ENCODE data around the gene CD226.
"Not testable (repeated sequence)": the region's sequence is repeated elsewhere in the genome, so short reads cannot be mapped to it uniquely, and the experiment has no call there.

Gene CD226

GRCh38 chr18:69841117-69841516 is 106.6 kb downstream of the CD226 start:
- peaks cover 3% of the 10 kb centered on the region for H3K36me3 Mint-ChIP-seq
- no peak overlapping the region for H3K27ac Mint-ChIP-seq
- H3K4me1 Mint-ChIP-seq (ENCODE audit: low read depth): no peaks in the 10 kb centered on the region
- H3K4me3 Mint-ChIP-seq: no peak overlapping the region
- no peaks in the 10 kb centered on the region for H3K27me3 Mint-ChIP-seq
- H3K9me3 Mint-ChIP-seq (ENCODE audit: low read depth): no peaks in the 10 kb centered on the region

GRCh38 chr18:69840445-69840844 is 107.2 kb downstream of the CD226 start:
- no peak overlapping the region for H3K4me3 Mint-ChIP-seq
- H3K27me3 Mint-ChIP-seq: no peaks in the 10 kb centered on the region
- peaks cover 7% of the 10 kb centered on the region for H3K36me3 Mint-ChIP-seq
- H3K9me3 Mint-ChIP-seq (ENCODE audit: low read depth): no peaks in the 10 kb centered on the region
- H3K4me1 Mint-ChIP-seq (ENCODE audit: low read depth): no peaks in the 10 kb centered on the region
- H3K27ac Mint-ChIP-seq: no peak overlapping the region

GRCh38 chr18:69840001-69840400 is 107.7 kb downstream of the CD226 start:
- Mint-ChIP-seq H3K36me3 (peaks cover 7% of the 10 kb centered on the region), H3K4me3 (no peak overlapping the region), H3K9me3 (ENCODE audit: low read depth) (no peaks in the 10 kb centered on the region), H3K27ac (no peak overlapping the region), H3K27me3 (no peaks in the 10 kb centered on the region), H3K4me1 (ENCODE audit: low read depth) (no peaks in the 10 kb centered on the region)

- no peak overlapping the region for H3K27ac Mint-ChIP-seq
- no peaks in the 10 kb centered on the region for H3K27me3 Mint-ChIP-seq
- no peaks in the 10 kb centered on the region for H3K4me1 Mint-ChIP-seq (ENCODE audit: low read depth)
- peaks cover 11% of the 10 kb centered on the region for H3K36me3 Mint-ChIP-seq
- H3K9me3 Mint-ChIP-seq (ENCODE audit: low read depth): no peaks in the 10 kb centered on the region
- H3K4me3 Mint-ChIP-seq: no peak overlapping the region
Observed at GRCh38 chr18:69839497-69839896, 108.2 kb downstream of the CD226 start.

GRCh38 chr18:69838620-69839411 is 108.9 kb downstream of the CD226 start:
- Mint-ChIP-seq H3K4me1 (ENCODE audit: low read depth) (no peaks in the 10 kb centered on the region), H3K27ac (no peak overlapping the region), H3K27me3 (no peaks in the 10 kb centered on the region), H3K4me3 (no peak overlapping the region), H3K9me3 (ENCODE audit: low read depth) (no peaks in the 10 kb centered on the region), H3K36me3 (peaks cover 15% of the 10 kb centered on the region)

- peaks cover 17% of the 10 kb centered on the region for H3K36me3 Mint-ChIP-seq
- no peaks in the 10 kb centered on the region for H3K27me3 Mint-ChIP-seq
Observed at GRCh38 chr18:69838003-69838402, 109.7 kb downstream of the CD226 start.

GRCh38 chr18:69834980-69835379 is 112.7 kb downstream of the CD226 start:
- H3K36me3 Mint-ChIP-seq: peaks cover 34% of the 10 kb centered on the region
- not testable (repeated sequence) for H3K4me1 Mint-ChIP-seq (ENCODE audit: low read depth); H3K4me3 Mint-ChIP-seq; H3K27me3 Mint-ChIP-seq; H3K27ac Mint-ChIP-seq; H3K9me3 Mint-ChIP-seq (ENCODE audit: low read depth)

More at GRCh38 chr18:69838003-69838402, 109.7 kb downstream of the CD226 start:
- H3K27ac Mint-ChIP-seq: no peak overlapping the region
- no peaks in the 10 kb centered on the region for H3K9me3 Mint-ChIP-seq (ENCODE audit: low read depth)
- H3K4me3 Mint-ChIP-seq: no peak overlapping the region
- H3K4me1 Mint-ChIP-seq (ENCODE audit: low read depth): no peaks in the 10 kb centered on the region

GRCh38 chr18:69830189-69830588 is 117.5 kb downstream of the CD226 start:
- Mint-ChIP-seq H3K9me3 (ENCODE audit: low read depth) (no peaks in the 10 kb centered on the region), H3K27ac (no peak overlapping the region), H3K36me3 (peaks cover 30% of the 10 kb centered on the region), H3K27me3 (no peaks in the 10 kb centered on the region), H3K4me3 (no peak overlapping the region), H3K4me1 (ENCODE audit: low read depth) (no peaks in the 10 kb centered on the region)

GRCh38 chr18:69820538-69820937 is 127.1 kb downstream of the CD226 start:
- Mint-ChIP-seq H3K36me3 (peaks cover 10% of the 10 kb centered on the region), H3K27ac (no peak overlapping the region), H3K4me3 (no peak overlapping the region), H3K27me3 (no peaks in the 10 kb centered on the region), H3K9me3 (ENCODE audit: low read depth) (no peaks in the 10 kb centered on the region), H3K4me1 (ENCODE audit: low read depth) (no peaks in the 10 kb centered on the region)

- Mint-ChIP-seq H3K4me3 (no peak overlapping the region), H3K27ac (no peak overlapping the region), H3K4me1 (ENCODE audit: low read depth) (no peaks in the 10 kb centered on the region), H3K27me3 (no peaks in the 10 kb centered on the region), H3K36me3 (peaks cover 8% of the 10 kb centered on the region), H3K9me3 (ENCODE audit: low read depth) (no peaks in the 10 kb centered on the region)
Observed at GRCh38 chr18:69819460-69819859, 128.2 kb downstream of the CD226 start.

- no peaks in the 10 kb centered on the region for H3K9me3 Mint-ChIP-seq (ENCODE audit: low read depth)
- H3K4me1 Mint-ChIP-seq (ENCODE audit: low read depth): no peaks in the 10 kb centered on the region
- H3K4me3 Mint-ChIP-seq: no peak overlapping the region
- peaks cover 10% of the 10 kb centered on the region for H3K36me3 Mint-ChIP-seq
- H3K27me3 Mint-ChIP-seq: no peaks in the 10 kb centered on the region
- H3K27ac Mint-ChIP-seq: no peak overlapping the region
Observed at GRCh38 chr18:69817335-69817940, 130.2 kb downstream of the CD226 start.

GRCh38 chr18:69814861-69815385 is 132.8 kb downstream of the CD226 start:
- H3K4me1 Mint-ChIP-seq (ENCODE audit: low read depth): no peaks in the 10 kb centered on the region
- H3K4me3 Mint-ChIP-seq: no peak overlapping the region
- no peaks in the 10 kb centered on the region for H3K27me3 Mint-ChIP-seq
- peaks cover 12% of the 10 kb centered on the region for H3K9me3 Mint-ChIP-seq (ENCODE audit: low read depth)
- H3K27ac Mint-ChIP-seq: no peak overlapping the region
- peaks cover 9% of the 10 kb centered on the region for H3K36me3 Mint-ChIP-seq

GRCh38 chr18:69813559-69813958 is 134.1 kb downstream of the CD226 start:
- H3K27ac Mint-ChIP-seq: no peak overlapping the region
- H3K4me1 Mint-ChIP-seq (ENCODE audit: low read depth): no peaks in the 10 kb centered on the region
- H3K9me3 Mint-ChIP-seq (ENCODE audit: low read depth): peaks cover 13% of the 10 kb centered on the region
- no peaks in the 10 kb centered on the region for H3K27me3 Mint-ChIP-seq
- no peak overlapping the region for H3K4me3 Mint-ChIP-seq
- peaks cover 11% of the 10 kb centered on the region for H3K36me3 Mint-ChIP-seq

GRCh38 chr18:69808399-69808798 is 139.3 kb downstream of the CD226 start:
- H3K27ac Mint-ChIP-seq: no peak overlapping the region
- no peaks in the 10 kb centered on the region for H3K4me1 Mint-ChIP-seq (ENCODE audit: low read depth)
- H3K36me3 Mint-ChIP-seq: peaks cover 12% of the 10 kb centered on the region
- H3K27me3 Mint-ChIP-seq: no peaks in the 10 kb centered on the region
- peaks cover 13% of the 10 kb centered on the region for H3K9me3 Mint-ChIP-seq (ENCODE audit: low read depth)
- no peak overlapping the region for H3K4me3 Mint-ChIP-seq

- Mint-ChIP-seq H3K4me1 (ENCODE audit: low read depth) (no peaks in the 10 kb centered on the region), H3K27ac (no peak overlapping the region), H3K9me3 (ENCODE audit: low read depth) (peaks cover 2% of the 10 kb centered on the region), H3K27me3 (no peaks in the 10 kb centered on the region), H3K4me3 (no peak overlapping the region), H3K36me3 (peaks cover 9% of the 10 kb centered on the region)
Observed at GRCh38 chr18:69804776-69805501, 142.7 kb downstream of the CD226 start.
